Astrocyte of the cerebellum (primary cell): ENCODE results near the gene CGGBP1.
"Not testable (repeated sequence)": the region's sequence is repeated elsewhere in the genome, so short reads cannot be mapped to it uniquely, and the experiment has no call there.

Source experiments
- DNase-seq: peaks from one replicate; pipeline ENCODE4 v3.0.0-alpha.2; 2011; ENCODE audit warnings: low read depth
- H3K4me3 ChIP-seq: 2 replicates; pipeline ENCODE4 v1.5.1; 2011; ENCODE audit warnings: mild to moderate bottlenecking, low read depth, low read length, moderate library complexity
- in situ Hi-C: cut with HindIII; loops from 2 replicates; pipeline ENCODE4 v1.10.0; 2017; ENCODE audit warnings: low sequenced_read_pairs
- TF ChIP-seq, protein P1 (sequence below): IDR thresholded peaks from 2 replicates; pipeline ENCODE4 v1.5.1; 2012; ENCODE audit warnings: low read length, low read depth, moderate library complexity, mild to moderate bottlenecking; ENCODE audit errors: missing control alignments

CGGBP1 gene

GRCh38 chr3:88031642-88032077, 27.1 kb downstream of the CGGBP1 start:
- TF ChIP-seq, protein P1, sequence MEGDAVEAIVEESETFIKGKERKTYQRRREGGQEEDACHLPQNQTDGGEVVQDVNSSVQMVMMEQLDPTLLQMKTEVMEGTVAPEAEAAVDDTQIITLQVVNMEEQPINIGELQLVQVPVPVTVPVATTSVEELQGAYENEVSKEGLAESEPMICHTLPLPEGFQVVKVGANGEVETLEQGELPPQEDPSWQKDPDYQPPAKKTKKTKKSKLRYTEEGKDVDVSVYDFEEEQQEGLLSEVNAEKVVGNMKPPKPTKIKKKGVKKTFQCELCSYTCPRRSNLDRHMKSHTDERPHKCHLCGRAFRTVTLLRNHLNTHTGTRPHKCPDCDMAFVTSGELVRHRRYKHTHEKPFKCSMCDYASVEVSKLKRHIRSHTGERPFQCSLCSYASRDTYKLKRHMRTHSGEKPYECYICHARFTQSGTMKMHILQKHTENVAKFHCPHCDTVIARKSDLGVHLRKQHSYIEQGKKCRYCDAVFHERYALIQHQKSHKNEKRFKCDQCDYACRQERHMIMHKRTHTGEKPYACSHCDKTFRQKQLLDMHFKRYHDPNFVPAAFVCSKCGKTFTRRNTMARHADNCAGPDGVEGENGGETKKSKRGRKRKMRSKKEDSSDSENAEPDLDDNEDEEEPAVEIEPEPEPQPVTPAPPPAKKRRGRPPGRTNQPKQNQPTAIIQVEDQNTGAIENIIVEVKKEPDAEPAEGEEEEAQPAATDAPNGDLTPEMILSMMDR: no peak
- no peak for DNase-seq
- in situ Hi-C loops: no loop called here
- H3K4me3 ChIP-seq: peak overlapping the region; percentile 30

GRCh38 chr3:88030210-88030609, 28.6 kb downstream of the CGGBP1 start:
- TF ChIP-seq, protein P1: no peak
- H3K4me3 ChIP-seq: no peak overlapping the region
- in situ Hi-C loops: no loop called here
- DNase-seq: no peak

DNA sequence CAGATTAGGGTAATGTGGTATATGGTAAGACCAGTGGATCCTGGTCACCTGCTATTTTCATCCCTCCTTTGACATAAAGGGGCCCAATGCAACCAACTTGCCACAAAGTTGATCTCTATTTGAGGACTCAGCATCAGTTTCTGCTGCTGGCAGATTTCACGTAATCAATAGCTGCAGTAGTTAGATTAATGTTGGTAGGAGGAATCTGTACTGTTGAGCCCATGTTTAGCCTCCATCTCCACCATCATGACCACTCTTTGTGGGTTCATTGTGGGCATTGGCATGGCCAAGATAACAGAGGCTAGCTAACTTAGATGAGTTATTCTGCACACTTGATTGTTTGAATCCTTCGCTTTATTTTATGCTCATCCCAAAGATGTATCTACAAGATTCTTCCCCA, 29.9 kb downstream of the CGGBP1 start:
- H3K4me3 ChIP-seq: no peak overlapping the region
- TF ChIP-seq, protein P1: no peak
- in situ Hi-C loops: no loop called here
- DNase-seq: no peak

DNA sequence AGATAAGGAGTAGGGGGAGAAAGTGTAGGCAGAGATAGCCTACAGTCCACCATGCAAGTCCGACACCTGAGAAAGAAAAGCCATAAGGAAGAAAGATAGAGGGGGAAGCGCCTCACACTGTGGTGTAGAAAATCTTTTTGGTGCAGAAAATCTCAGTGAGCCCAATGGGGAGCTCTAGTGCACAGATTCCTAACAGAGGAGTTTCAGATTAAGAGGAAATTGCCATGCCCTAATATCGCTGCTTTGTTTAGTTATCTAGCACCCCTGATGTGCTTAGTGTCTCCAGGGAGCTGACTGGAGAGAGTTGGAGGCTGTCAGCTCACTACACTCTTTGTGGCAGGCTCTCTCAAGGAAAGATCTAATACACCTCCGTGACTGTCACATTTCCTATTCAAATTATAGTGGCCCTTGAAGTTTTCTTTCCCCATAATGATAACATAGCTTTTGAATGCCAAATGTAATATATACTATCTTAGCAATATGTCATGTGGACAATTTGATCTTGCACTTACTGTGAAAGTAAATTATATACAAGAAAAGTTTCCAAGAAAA, 33.7 kb downstream of the CGGBP1 start:
- in situ Hi-C loops: no loop called here
- TF ChIP-seq, protein P1: no peak
- no peak overlapping the region for H3K4me3 ChIP-seq
- DNase-seq: no peak

DNA sequence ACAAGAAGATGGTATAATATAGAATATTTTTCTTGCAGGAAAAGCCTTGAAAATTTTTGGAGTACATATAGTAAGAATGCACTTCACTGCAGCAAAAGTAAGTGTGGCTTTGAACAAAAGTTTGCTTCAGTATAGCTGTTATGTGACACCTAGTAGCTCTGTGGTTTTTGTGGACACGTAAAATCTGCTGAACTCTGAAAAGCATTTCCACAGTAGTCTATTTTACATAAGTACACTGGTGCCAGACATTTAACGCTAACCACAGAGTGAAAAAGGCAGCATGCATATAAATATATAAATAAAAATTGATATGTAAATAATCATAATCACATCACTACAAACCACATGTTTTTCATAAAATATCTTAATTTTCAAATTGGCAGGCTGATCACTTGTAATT, 39.8 kb downstream of the CGGBP1 start:
- TF ChIP-seq, protein P1: no peak
- in situ Hi-C loops: no loop called here
- DNase-seq: peak; percentile 28

GRCh38 chr3:88015656-88016055, 43.1 kb downstream of the CGGBP1 start:
- H3K4me3 ChIP-seq, DNase-seq, in situ Hi-C loops: not testable (repeated sequence)

More for the DNA sequence above, 39.8 kb downstream of the CGGBP1 start:
- H3K4me3 ChIP-seq: no peak overlapping the region

DNA sequence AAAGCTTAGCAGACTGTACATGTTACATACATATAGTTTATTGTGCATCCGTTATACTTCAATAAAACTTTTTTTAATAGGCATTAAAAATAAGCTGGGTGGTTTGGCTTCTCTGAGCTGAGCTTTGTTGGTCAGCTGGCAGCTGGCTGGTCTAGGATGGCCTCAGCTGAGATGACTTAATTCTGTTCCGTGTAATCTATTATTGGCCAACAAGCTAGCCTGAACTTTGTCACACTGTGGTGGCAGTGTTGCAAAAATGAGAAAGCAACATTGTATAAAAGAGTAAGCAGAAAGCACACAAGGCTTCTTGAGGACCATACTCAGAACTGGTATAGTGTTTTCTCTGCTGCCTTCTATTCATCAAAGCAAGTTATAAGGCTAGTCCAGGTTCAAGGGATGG, 45.2 kb downstream of the CGGBP1 start:
- no peak for DNase-seq
- in situ Hi-C loops: no loop called here
- no peak overlapping the region for H3K4me3 ChIP-seq
- TF ChIP-seq, protein P1: no peak
